H1 (cell line): ENCODE results near the gene TSC22D3. TPM values are rescaled to one million over a fixed set of nuclear protein-coding genes. Genes with fewer than 3 reads are reported as not detected.
A peak's percentile ranks its signal among the peaks of the same experiment; 100 is the strongest.

Experiments
- CTCF ChIA-PET: fragments of 300-600 bp; sonication (Branson Sonifier 250); formaldehyde crosslinking; loops from one replicate; lab custom pipeline; 2021; ENCODE audit not compliant: partially characterized antibody; lab: Charles Lee
- POLR2A ChIA-PET: fragments of 300-600 bp; sonication (Branson Sonifier 250); formaldehyde crosslinking; loops from one replicate; lab custom pipeline; 2021; ENCODE audit warnings: inconsistent platforms; ENCODE audit not compliant: partially characterized antibody; lab: Charles Lee
- DNase-seq, 2 experiments: peaks; one replicate each; pipeline versions ENCODE4 v3.0.0 to v3.0.0-alpha.2; 2010 to 2022; ENCODE audit warnings: low spot score in 2 of 2, low read depth in 1 of 2, mixed read lengths in 1 of 2
- FAIRE-seq: peaks from 2 replicates; lab custom pipeline; 2011; peaks lifted over from hg19 to GRCh38; lab: Jason Lieb, UNC
- H2AFZ ChIP-seq: 2 replicates; pipeline ENCODE4 v1.8.1; 2012; ENCODE audit warnings: low read length, inconsistent platforms
- H2AK5ac ChIP-seq: 2 replicates; pipeline ENCODE4 v1.6.1; 2013; ENCODE audit warnings: low read depth, low read length
- H2BK120ac ChIP-seq: replicated peaks from 2 replicates; pipeline ENCODE3; 2013; ENCODE audit warnings: low read depth, low read length, inconsistent platforms
- H2BK12ac ChIP-seq: 2 replicates; pipeline ENCODE4 v1.6.1; 2013; ENCODE audit warnings: low read depth, low read length
- H2BK15ac ChIP-seq: 2 replicates; pipeline ENCODE4 v1.6.1; 2013; ENCODE audit warnings: low read length
- H2BK20ac ChIP-seq: 2 replicates; pipeline ENCODE4 v1.6.1; 2013; ENCODE audit warnings: low read length
- H2BK5ac ChIP-seq: 2 replicates; pipeline ENCODE4 v1.6.1; 2013; ENCODE audit warnings: low read depth, low read length
- H3K14ac ChIP-seq: 2 replicates; pipeline ENCODE4 v1.6.1; 2013; ENCODE audit warnings: inconsistent platforms; ENCODE audit not compliant: insufficient read length
- H3K18ac ChIP-seq: 2 replicates; pipeline ENCODE4 v1.6.1; 2013; ENCODE audit warnings: low read length; ENCODE audit errors: extremely low read depth
- H3K23ac ChIP-seq: 2 replicates; pipeline ENCODE4 v1.6.1; 2013; ENCODE audit warnings: inconsistent platforms; ENCODE audit not compliant: insufficient read length
- H3K23me2 ChIP-seq: 2 replicates; pipeline ENCODE4 v1.6.1; 2013; ENCODE audit warnings: low read depth, low read length
- H3K27ac ChIP-seq: 2 replicates; pipeline ENCODE4 v1.6.1; 2011; ENCODE audit warnings: low read depth, low read length, inconsistent platforms
- H3K27me3 ChIP-seq, 4 experiments: replicated peaks in 1 of 4; 1 replicate in 1 of 4; 2 replicates in 3 of 4; pipeline versions ENCODE4 v1.6.1 to v1.8.1; 2011 to 2013; ENCODE audit warnings: low read length in 3 of 4, mild to moderate bottlenecking in 3 of 4, inconsistent platforms in 2 of 4, mixed read lengths in 2 of 4, moderate library complexity in 1 of 4; ENCODE audit not compliant: control insufficient read depth in 3 of 4, insufficient read depth in 3 of 4; ENCODE audit errors: extremely low read depth in 1 of 4
- H3K36me3 ChIP-seq, 4 experiments: 2 replicates each; pipeline versions ENCODE4 v1.6.1 to v1.8.1; 2011 to 2013; ENCODE audit warnings: mild to moderate bottlenecking in 4 of 4, low read length in 3 of 4, moderate library complexity in 2 of 4, control low read depth in 1 of 4, inconsistent platforms in 1 of 4; ENCODE audit not compliant: insufficient read depth in 4 of 4, control insufficient read depth in 2 of 4
- H3K4ac ChIP-seq: replicated peaks from 2 replicates; pipeline ENCODE3; 2013; ENCODE audit warnings: low read length, low read depth, mixed read lengths, inconsistent platforms; ENCODE audit not compliant: insufficient read length
- H3K4me1 ChIP-seq, 4 experiments: replicated peaks in 1 of 4; 1 replicate in 1 of 4; 2 replicates in 3 of 4; pipeline versions ENCODE4 v1.6.1 to v1.8.1; 2011 to 2013; ENCODE audit warnings: low read length in 3 of 4, inconsistent platforms in 2 of 4, mixed read lengths in 1 of 4; ENCODE audit not compliant: insufficient read depth in 4 of 4, control insufficient read depth in 3 of 4
- H3K4me2 ChIP-seq, 2 experiments: 2 replicates each; pipeline versions ENCODE4 v1.6.1 to v1.8.1; 2011 to 2013; ENCODE audit warnings: low read depth in 2 of 2, low read length in 2 of 2, control low read depth in 1 of 2, inconsistent platforms in 1 of 2, mild to moderate bottlenecking in 1 of 2; ENCODE audit not compliant: insufficient read depth in 1 of 2
- H3K4me3 ChIP-seq, 4 experiments: fragments of 200-600, 300-600 bp in 1 of 4; sonication (generic), shearing (Covaris generic), sonication (Bioruptor Twin) in 1 of 4; 2 replicates each; pipeline versions ENCODE4 v1.5.1 to v1.8.1; 2011 to 2016; ENCODE audit warnings: low read length in 4 of 4, low read depth in 3 of 4, control low read depth in 2 of 4, inconsistent platforms in 2 of 4, mild to moderate bottlenecking in 2 of 4, mixed read lengths in 1 of 4, moderate library complexity in 1 of 4; ENCODE audit not compliant: insufficient read depth in 2 of 4; ENCODE audit errors: extremely low read depth in 1 of 4
- H3K56ac ChIP-seq: replicated peaks from 2 replicates; pipeline ENCODE3; 2013; ENCODE audit warnings: low read depth, mild to moderate bottlenecking, mixed read lengths, low read length, inconsistent platforms; ENCODE audit not compliant: insufficient read length
- H3K79me1 ChIP-seq: 2 replicates; pipeline ENCODE4 v1.6.1; 2013; ENCODE audit warnings: low read depth, low read length, control low read depth
- H3K79me2 ChIP-seq, 2 experiments: 2 replicates each; pipeline versions ENCODE4 v1.6.1 to v1.8.1; 2012 to 2013; ENCODE audit warnings: low read length in 2 of 2, mild to moderate bottlenecking in 2 of 2, inconsistent platforms in 1 of 2; ENCODE audit not compliant: insufficient read depth in 2 of 2, control insufficient read depth in 1 of 2
- H3K9ac ChIP-seq, 4 experiments: replicated peaks in 1 of 4; 1 replicate in 1 of 4; 2 replicates in 3 of 4; pipeline versions ENCODE4 v1.6.1 to v1.8.1; 2011 to 2013; ENCODE audit warnings: low read depth in 3 of 4, low read length in 3 of 4, control low read depth in 2 of 4, mild to moderate bottlenecking in 2 of 4, moderate library complexity in 2 of 4, inconsistent platforms in 1 of 4; ENCODE audit errors: extremely low read depth in 1 of 4
- H3K9me3 ChIP-seq, 2 experiments: 2 replicates each; pipeline versions ENCODE4 v1.6.1 to v1.8.1; 2012 to 2013; ENCODE audit warnings: mild to moderate bottlenecking in 2 of 2, moderate library complexity in 2 of 2, control low read depth in 1 of 2, inconsistent platforms in 1 of 2, low read depth in 1 of 2, low read length in 1 of 2, mixed read lengths in 1 of 2; ENCODE audit not compliant: insufficient read depth in 2 of 2
- H4K20me1 ChIP-seq, 2 experiments: replicated peaks in 1 of 2; 2 replicates each; pipeline versions ENCODE3 to v1.8.1; 2011 to 2013; ENCODE audit warnings: inconsistent platforms in 2 of 2, low read length in 2 of 2, mild to moderate bottlenecking in 1 of 2; ENCODE audit not compliant: insufficient read depth in 2 of 2, control insufficient read depth in 1 of 2
- H4K5ac ChIP-seq: 2 replicates; pipeline ENCODE4 v1.6.1; 2013; ENCODE audit warnings: low read length, low read depth, mixed read lengths, inconsistent platforms; ENCODE audit not compliant: insufficient read length
- H4K8ac ChIP-seq: 2 replicates; pipeline ENCODE4 v1.8.0; 2013; ENCODE audit warnings: mild to moderate bottlenecking, moderate library complexity, low read length, inconsistent platforms; ENCODE audit not compliant: insufficient read depth; ENCODE audit errors: extremely low read depth
- H4K91ac ChIP-seq: replicated peaks from 2 replicates; pipeline ENCODE3; 2013; ENCODE audit warnings: low read length, mixed read lengths, inconsistent platforms; ENCODE audit not compliant: insufficient read length
- EGR1 ChIP-seq: IDR thresholded peaks from 2 replicates; pipeline ENCODE4 v1.6.1; 2011; ENCODE audit warnings: low read depth, low read length, borderline replicate concordance
- JUN ChIP-seq: IDR thresholded peaks from 2 replicates; pipeline ENCODE4 v1.6.1; 2011; ENCODE audit warnings: low read depth, mild to moderate bottlenecking, improper control_type of control experiment, low read length
- KDM5A ChIP-seq: fragments of 200-600 bp; IDR thresholded peaks from 2 replicates; pipeline ENCODE4 v1.7.1; 2012; ENCODE audit warnings: mild to moderate bottlenecking, low read length, inconsistent platforms, mixed read lengths
- TAF1 ChIP-seq: IDR thresholded peaks from 2 replicates; pipeline ENCODE4 v1.6.1; 2011; ENCODE audit warnings: mild to moderate bottlenecking, low read depth, low read length
- ZNF274 ChIP-seq: IDR thresholded peaks from 2 replicates; pipeline ENCODE4 v1.7.0; 2012; ENCODE audit warnings: low read length, borderline replicate concordance; ENCODE audit errors: extremely low read depth
- WGBS, 2 experiments: shearing (Covaris generic) in 1 of 2; methylation state at CpG; one replicate each; pipeline versions ENCODE4 v1.1.6 to v1.1.7; 2013 to 2015; ENCODE audit warnings: low lambda C conversion rate in 2 of 2, mixed read lengths in 2 of 2, inconsistent platforms in 1 of 2, low coverage in 1 of 2, missing lambda C conversion rate in 1 of 2; ENCODE audit not compliant: insufficient replicate concordance in 2 of 2, insufficient coverage in 1 of 2, insufficient read length in 1 of 2; ENCODE audit errors: extremely low coverage in 1 of 2, missing lambda C conversion rate in 1 of 2; 5-methylcytosine and 5-hydroxymethylcytosine counted together
- polyA plus RNA-seq, 7 experiments: library from polyadenylated mRNA; depleted of rRNA in 3 of 7; stranded (reverse) in 5 of 7; unstranded in 2 of 7; fragments of >200 nt in 5 of 7; fragments of 200-250 nt in 2 of 7; gene quantifications; 1 replicate in 5 of 7; 2 replicates in 1 of 7; 4 replicates in 1 of 7; pipeline versions ENCODE4 v1.2.1 to v1.2.3, GENCODE V29; 2011 to 2013; ENCODE audit warnings: missing spikeins in 2 of 7, mixed read lengths in 2 of 7
- total RNA-seq: library from RNA; stranded (reverse); fragmentation: NEBNext Ultra II Directional; extraction: Animal tissue kit (Norgen Biotek cat#: 25700); gene quantifications from 2 replicates; pipeline ENCODE4 v1.2.1, GENCODE V29; 2021
- TF ChIP-seq, protein P1 (sequence below): IDR thresholded peaks from 2 replicates; pipeline ENCODE4 v1.6.1; 2012; ENCODE audit warnings: inconsistent platforms

TSC22D3 gene
- total and polyA plus RNA-seq, 2 of the 8 experiments (the other 6 are each of a cell fraction or from before 2014, with no cell fraction given): 7.6 to 12.9 TPM

DNA sequence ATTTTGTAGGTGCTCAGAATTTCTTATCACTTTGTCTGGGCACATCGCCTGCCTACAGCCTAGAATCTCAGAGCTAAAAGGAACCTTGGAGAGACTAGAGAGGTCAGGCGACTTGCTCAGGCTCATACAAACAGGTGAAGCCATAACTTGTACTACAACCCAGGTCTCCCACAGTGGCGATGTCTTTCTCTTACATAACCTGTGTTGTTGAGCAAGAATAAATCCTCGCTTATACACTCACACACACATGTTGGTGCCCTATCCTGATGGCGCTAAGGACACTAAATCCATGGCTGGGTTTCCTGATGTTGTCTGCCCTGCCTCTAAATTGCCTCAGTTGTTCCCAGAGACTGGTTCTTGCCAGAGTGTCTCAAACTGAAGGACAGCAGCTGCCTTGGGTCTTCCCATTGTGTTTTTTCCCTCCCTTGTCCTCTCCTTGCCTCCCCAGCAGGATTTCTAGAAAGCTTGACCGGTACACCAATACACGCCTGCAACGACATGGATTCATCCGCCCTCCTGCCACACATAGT, 1.6 kb downstream of the TSC22D3 start:
- Histone ChIP-seq H3K18ac (no peak overlapping the region), H4K8ac (no peak overlapping the region), H3K23ac (no peak overlapping the region), H3K9me3 (no peaks in the 10 kb centered on the region), H3K27me3 (peaks cover 20 to 39% (median 32%) of the 10 kb centered on the region in 4 experiments), H3K79me2 (no peaks in the 10 kb centered on the region), H3K9ac (no peak overlapping the region), H4K91ac (no peak overlapping the region), H3K4ac (no peak overlapping the region), H3K4me1 (peaks cover 0 to 10% (median 8%) of the 10 kb centered on the region in 4 experiments), H3K79me1 (no peaks in the 10 kb centered on the region), H2BK5ac (no peak overlapping the region), H3K4me2 (peak overlapping the region; percentile 13 to 44; a peak in 1 of 4 replicates), H2BK120ac (no peak overlapping the region), H3K27ac (no peak overlapping the region), H2BK12ac (0 out of 2 replicates have a peak overlapping the region, but pooled peaks have one; percentile 33), H3K56ac (no peak overlapping the region), H3K23me2 (peaks cover 4% of the 10 kb centered on the region; the same call in 1 of the 2 replicates), H2AK5ac (no peak overlapping the region), H4K20me1 (no peaks in the 10 kb centered on the region), H3K14ac (no peak overlapping the region), H3K4me3 (peak overlapping the region in 1 of 4 experiments; percentile 35; a peak in 1 of 8 replicates), H3K36me3 (no peaks in the 10 kb centered on the region), H2AFZ (no peak overlapping the region), H2BK20ac (no peak overlapping the region), H4K5ac (no peak overlapping the region), H2BK15ac (no peak overlapping the region)
- POLR2A ChIA-PET: interaction anchor here (1.1 to 3.1 kb wide), 3 partner anchors 23 to 121 kb away, joined by 3 to 21 read pairs (median 4); no protein-coding TSS in a partner anchor
- CTCF ChIA-PET: interaction anchor here (1.5 to 10.8 kb wide), 6 partner anchors 16 to 112 kb away, joined by 4 to 209 read pairs (median 14); no protein-coding TSS in a partner anchor
- 33% methylated on average over 8 of the region's 9 CpGs; no CpG with 5 or more reads in 1 of the 2 experiments for WGBS, 2 experiments
- TF ChIP-seq KDM5A: no peak
- no peak for TF ChIP-seq TAF1
- TF ChIP-seq EGR1: no peak
- TF ChIP-seq ZNF274: no peak
- TF ChIP-seq, protein P1, sequence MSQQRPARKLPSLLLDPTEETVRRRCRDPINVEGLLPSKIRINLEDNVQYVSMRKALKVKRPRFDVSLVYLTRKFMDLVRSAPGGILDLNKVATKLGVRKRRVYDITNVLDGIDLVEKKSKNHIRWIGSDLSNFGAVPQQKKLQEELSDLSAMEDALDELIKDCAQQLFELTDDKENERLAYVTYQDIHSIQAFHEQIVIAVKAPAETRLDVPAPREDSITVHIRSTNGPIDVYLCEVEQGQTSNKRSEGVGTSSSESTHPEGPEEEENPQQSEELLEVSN: no peak
- no peak for TF ChIP-seq JUN
- no peak for FAIRE-seq
- no peak for DNase-seq
